ENCODE results near the gene BRIP1. TPM values are rescaled to one million over a fixed set of nuclear protein-coding genes. Genes with fewer than 3 reads are reported as not detected.
"Not testable (repeated sequence)": the region's sequence is repeated elsewhere in the genome, so short reads cannot be mapped to it uniquely, and the experiment has no call there.

BRIP1 gene
- 17.2 and 19.9 TPM in 2 replicates for total RNA-seq

DNA sequence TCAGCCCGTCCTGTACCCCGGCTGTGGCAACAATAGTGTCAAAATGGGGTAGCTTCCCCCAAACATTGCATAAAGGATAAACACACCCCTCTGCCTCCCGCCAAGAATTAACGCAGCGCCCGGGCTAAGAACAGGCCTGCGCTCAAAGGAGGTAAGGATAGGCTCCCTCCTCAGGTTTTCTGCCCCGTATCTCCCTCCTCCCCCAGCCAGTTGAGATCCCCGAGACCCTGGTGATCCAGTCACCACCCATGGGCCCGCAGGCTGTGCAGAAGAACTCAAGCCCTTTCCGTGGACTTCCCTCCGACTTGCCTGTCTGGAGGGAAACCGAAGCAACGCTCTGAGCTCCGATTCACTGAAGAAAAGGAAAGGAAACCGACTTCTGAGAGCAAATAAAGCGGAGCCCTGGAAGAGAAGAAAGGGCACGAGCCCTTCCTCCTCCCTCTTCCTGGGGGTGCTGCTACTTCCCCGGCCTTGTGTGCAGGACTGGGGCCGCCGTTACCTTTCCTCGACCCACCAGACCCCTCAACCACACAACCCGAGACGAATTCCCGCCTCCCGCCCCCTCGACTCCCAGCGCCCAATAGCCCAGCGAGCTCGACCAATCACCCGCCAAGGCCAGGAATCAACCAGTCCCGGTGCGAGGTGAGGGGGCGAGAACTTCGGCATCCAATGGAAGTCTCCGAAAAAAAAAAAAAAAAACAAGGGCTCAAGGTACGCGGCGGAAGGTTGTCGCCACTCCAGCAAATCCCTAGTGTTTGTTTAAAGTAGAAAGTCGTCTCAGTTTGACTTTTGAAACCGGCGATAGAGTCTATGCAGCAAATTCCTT is at the start of gene BRIP1:
TSS of gene BRIP1 (minus strand) at position 554 of the 826 bp plus-strand sequence. CDS start 1,989 bp downstream, outside the sequence.
- peak within 1 kb of the TSS; percentile 98 for H3K4me3 Mint-ChIP-seq
- no peaks in the 10 kb centered on the region for H3K27me3 Mint-ChIP-seq
- H3K9me3 Mint-ChIP-seq: no peaks in the 10 kb centered on the region
- H3K36me3 Mint-ChIP-seq (ENCODE audit: low read depth): peaks cover 16% of the 10 kb centered on the region
- intact Hi-C loops (cut with micrococcal nuclease): loop anchor here (1.0 kb wide), 2 partner anchors 65 to 202 kb away; partner anchors contain the start of gene MED13
- H3K27ac Mint-ChIP-seq: peak within 1 kb of the TSS; percentile 98
- DNase-seq: peak; percentile 96
- H3K4me1 Mint-ChIP-seq: peaks cover 38% of the 10 kb centered on the region

GRCh38 chr17:61908292-61909037 is 45.1 kb upstream of the BRIP1 start:
- H3K36me3 Mint-ChIP-seq (ENCODE audit: low read depth): peaks cover 35% of the 10 kb centered on the region
- no peak for DNase-seq
- H3K9me3 Mint-ChIP-seq: peaks cover 3% of the 10 kb centered on the region
- H3K27me3 Mint-ChIP-seq: no peaks in the 10 kb centered on the region
- intact Hi-C loops (cut with micrococcal nuclease): no loop called here
- no peak overlapping the region for H3K27ac Mint-ChIP-seq
- peaks cover 2% of the 10 kb centered on the region for H3K4me1 Mint-ChIP-seq
- no peak overlapping the region for H3K4me3 Mint-ChIP-seq

- H3K27me3 Mint-ChIP-seq: no peaks in the 10 kb centered on the region
- peaks cover 2% of the 10 kb centered on the region for H3K4me1 Mint-ChIP-seq
- intact Hi-C loops (cut with micrococcal nuclease): no loop called here
- peaks cover 3% of the 10 kb centered on the region for H3K9me3 Mint-ChIP-seq
- H3K36me3 Mint-ChIP-seq (ENCODE audit: low read depth): peaks cover 40% of the 10 kb centered on the region
- no peak for DNase-seq
- H3K27ac Mint-ChIP-seq: no peak overlapping the region
- H3K4me3 Mint-ChIP-seq: no peak overlapping the region
Observed at GRCh38 chr17:61907361-61907760, 44.0 kb upstream of the BRIP1 start.

- peak overlapping the region; percentile 39 for H3K4me3 Mint-ChIP-seq
- intact Hi-C loops (cut with micrococcal nuclease): no loop called here
Observed at GRCh38 chr17:61904094-61904710, 40.9 kb upstream of the BRIP1 start.

GRCh38 chr17:61903251-61903650 is 39.9 kb upstream of the BRIP1 start:
- Mint-ChIP-seq H3K9me3 (no peaks in the 10 kb centered on the region), H3K27ac (no peak overlapping the region), H3K27me3 (no peaks in the 10 kb centered on the region), H3K36me3 (ENCODE audit: low read depth) (peaks cover 45% of the 10 kb centered on the region), H3K4me3 (no peak overlapping the region), H3K4me1 (peaks cover 2% of the 10 kb centered on the region)
- no peak for DNase-seq
- intact Hi-C loops (cut with micrococcal nuclease): no loop called here

More at GRCh38 chr17:61904094-61904710, 40.9 kb upstream of the BRIP1 start:
- Mint-ChIP-seq H3K36me3 (ENCODE audit: low read depth) (peaks cover 41% of the 10 kb centered on the region), H3K27ac (peak overlapping the region; percentile 51), H3K9me3 (no peaks in the 10 kb centered on the region), H3K4me1 (peaks cover 2% of the 10 kb centered on the region), H3K27me3 (no peaks in the 10 kb centered on the region)
- peak; percentile 75 for DNase-seq

DNA sequence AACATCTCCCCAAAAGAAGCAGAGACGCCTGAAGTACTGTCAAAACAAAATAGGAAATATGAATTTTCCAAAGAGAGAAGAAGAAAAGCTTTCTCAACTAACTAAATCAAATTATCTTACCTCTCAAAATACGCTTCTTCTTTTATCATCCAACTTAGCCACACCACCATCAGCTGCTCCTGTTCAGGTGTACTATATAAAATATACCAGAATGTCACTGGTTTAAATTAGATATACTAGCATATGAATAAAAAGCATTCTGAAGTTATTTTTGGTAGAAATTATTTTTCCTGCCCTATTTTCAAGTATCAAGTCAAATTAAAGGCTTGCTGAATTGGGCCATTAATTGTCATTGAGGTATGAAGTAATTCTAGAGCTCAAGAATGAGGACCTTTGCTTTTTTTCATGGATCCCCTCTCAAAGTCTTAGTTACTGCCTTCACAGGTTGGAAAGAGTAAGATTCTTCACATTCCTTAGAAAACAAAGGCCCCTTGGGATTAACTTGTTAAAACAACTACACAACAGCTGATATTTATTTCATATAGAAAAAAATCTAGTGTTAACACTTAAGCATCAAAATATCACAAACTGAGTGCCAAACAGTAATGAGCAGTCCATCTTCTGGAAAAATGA is 34.3 kb upstream of the BRIP1 start:
- H3K27ac Mint-ChIP-seq: no peak overlapping the region

DNA sequence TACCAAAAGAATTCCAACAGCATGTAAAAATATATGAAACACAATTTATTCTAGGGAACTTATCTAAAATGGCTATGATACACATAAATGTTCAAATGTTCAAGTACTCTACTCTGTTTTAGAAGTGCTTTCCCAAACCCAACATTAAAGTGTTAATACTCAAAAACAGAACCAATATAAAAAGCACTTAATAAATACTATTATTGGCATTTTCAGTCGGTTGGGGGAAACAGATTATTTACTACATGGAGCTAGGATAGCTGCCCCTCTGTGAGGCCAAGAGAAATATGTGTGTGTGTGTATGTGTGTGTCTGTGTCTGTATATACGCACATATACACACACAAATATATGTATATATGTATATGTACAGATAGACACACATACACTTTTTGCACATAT is 32.1 kb upstream of the BRIP1 start:
- Mint-ChIP-seq H3K4me3 (no peak overlapping the region), H3K27me3 (no peaks in the 10 kb centered on the region), H3K4me1 (no peaks in the 10 kb centered on the region), H3K27ac (no peak overlapping the region), H3K36me3 (ENCODE audit: low read depth) (peaks cover 28% of the 10 kb centered on the region), H3K9me3 (no peaks in the 10 kb centered on the region)
- no peak for DNase-seq
- intact Hi-C loops (cut with micrococcal nuclease): no loop called here

More for the DNA sequence above, 34.3 kb upstream of the BRIP1 start:
- Mint-ChIP-seq H3K9me3 (no peaks in the 10 kb centered on the region), H3K4me3 (no peak overlapping the region), H3K36me3 (ENCODE audit: low read depth) (peaks cover 33% of the 10 kb centered on the region), H3K27me3 (no peaks in the 10 kb centered on the region), H3K4me1 (no peaks in the 10 kb centered on the region)
- intact Hi-C loops (cut with micrococcal nuclease): no loop called here
- no peak for DNase-seq

- intact Hi-C loops (cut with micrococcal nuclease); H3K9me3 Mint-ChIP-seq; H3K4me3 Mint-ChIP-seq; H3K4me1 Mint-ChIP-seq; H3K27me3 Mint-ChIP-seq; H3K27ac Mint-ChIP-seq; DNase-seq: not testable (repeated sequence)
- H3K36me3 Mint-ChIP-seq (ENCODE audit: low read depth): peaks cover 24% of the 10 kb centered on the region
Observed at GRCh38 chr17:61894310-61894709, 31.0 kb upstream of the BRIP1 start.

- H3K9me3 Mint-ChIP-seq; H3K27ac Mint-ChIP-seq; H3K4me3 Mint-ChIP-seq; intact Hi-C loops (cut with micrococcal nuclease); H3K4me1 Mint-ChIP-seq; H3K27me3 Mint-ChIP-seq; DNase-seq: not testable (repeated sequence)
- peaks cover 33% of the 10 kb centered on the region for H3K36me3 Mint-ChIP-seq (ENCODE audit: low read depth)
Observed at GRCh38 chr17:61887733-61888132, 24.4 kb upstream of the BRIP1 start.

GRCh38 chr17:61885865-61886264 is 22.5 kb upstream of the BRIP1 start:
- intact Hi-C loops (cut with micrococcal nuclease); H3K4me3 Mint-ChIP-seq; H3K9me3 Mint-ChIP-seq; H3K4me1 Mint-ChIP-seq; H3K27ac Mint-ChIP-seq; H3K27me3 Mint-ChIP-seq: not testable (repeated sequence)
- DNase-seq: peak; percentile 42
- peaks cover 30% of the 10 kb centered on the region for H3K36me3 Mint-ChIP-seq (ENCODE audit: low read depth)

- Mint-ChIP-seq H3K27me3 (no peaks in the 10 kb centered on the region), H3K4me1 (no peaks in the 10 kb centered on the region), H3K9me3 (no peaks in the 10 kb centered on the region), H3K4me3 (no peak overlapping the region), H3K36me3 (ENCODE audit: low read depth) (peaks cover 33% of the 10 kb centered on the region), H3K27ac (no peak overlapping the region)
- intact Hi-C loops (cut with micrococcal nuclease): no loop called here
- no peak for DNase-seq
Observed at GRCh38 chr17:61884864-61885263, 21.5 kb upstream of the BRIP1 start.

DNA sequence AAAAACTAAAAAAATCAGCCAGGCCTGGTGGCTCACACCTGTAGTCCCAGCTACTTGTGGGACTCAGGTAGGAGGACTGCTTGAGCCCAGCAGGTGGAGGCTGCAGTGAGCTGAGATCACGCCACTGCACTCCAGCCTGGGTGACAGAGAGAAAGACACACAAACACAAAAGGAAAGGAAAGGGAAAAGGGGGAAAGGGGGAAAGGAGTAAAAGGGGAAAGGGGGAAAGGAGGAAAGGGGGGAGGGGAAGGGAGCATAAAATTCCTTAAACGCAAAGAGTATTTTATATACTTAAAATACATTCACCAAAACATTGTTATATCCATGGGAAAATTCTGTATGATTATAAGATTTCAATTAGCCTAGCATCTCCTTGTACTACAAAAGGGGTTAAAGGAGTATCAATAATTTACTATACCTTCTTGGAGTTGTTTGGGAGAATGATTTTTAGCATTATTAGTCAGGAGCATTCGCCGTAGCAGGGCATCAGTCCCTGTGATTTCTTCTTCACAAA is 17.3 kb upstream of the BRIP1 start:
- Mint-ChIP-seq H3K9me3 (no peaks in the 10 kb centered on the region), H3K36me3 (ENCODE audit: low read depth) (peaks cover 19% of the 10 kb centered on the region), H3K4me1 (no peaks in the 10 kb centered on the region), H3K4me3 (no peak overlapping the region), H3K27me3 (no peaks in the 10 kb centered on the region), H3K27ac (no peak overlapping the region)
- DNase-seq: no peak
- intact Hi-C loops (cut with micrococcal nuclease): no loop called here

GRCh38 chr17:61878984-61879612 is 15.8 kb upstream of the BRIP1 start:
- Mint-ChIP-seq H3K4me3 (no peak overlapping the region), H3K9me3 (no peaks in the 10 kb centered on the region), H3K27ac (no peak overlapping the region), H3K36me3 (ENCODE audit: low read depth) (peaks cover 14% of the 10 kb centered on the region), H3K27me3 (no peaks in the 10 kb centered on the region), H3K4me1 (no peaks in the 10 kb centered on the region)
- DNase-seq: no peak
- intact Hi-C loops (cut with micrococcal nuclease): no loop called here

Data from activated CD4-positive, alpha-beta T cell treated with anti-CD3 and anti-CD28 coated beads, Interleukin-2, amount 10 ng/mL, durations not matched to agents 24 days and 14 days (primary cell).